ENCODE measurements around the gene MPP7. TPM values are rescaled to one million over a fixed set of nuclear protein-coding genes. Genes with fewer than 3 reads are reported as not detected.

MPP7 gene
- total RNA-seq, 1 donor from 2014 or later, result 14.0 TPM

- DNase-seq, result no peak
These were observed 36.2 kb downstream of the MPP7 start for GRCh38 chr10:28266449-28267224.

GRCh38 chr10:28263136-28263857 is 39.6 kb downstream of the MPP7 start:
- DNase-seq, result peak; percentile 35

- no peak for DNase-seq
These were observed 46.1 kb downstream of the MPP7 start for GRCh38 chr10:28256776-28257175.

- DNase-seq, result peak; percentile 5
These were observed 48.4 kb downstream of the MPP7 start for GRCh38 chr10:28254290-28254985.

- DNase-seq, result no peak
These were observed 49.6 kb downstream of the MPP7 start for GRCh38 chr10:28253169-28253785.

Small RNA genes within 50 kb of the gene (small RNA-seq; reads per million reads assigned to genes)
- gene MIR8086 (ENCODE audit: low replicate concordance), result not detected

Other genes with a start within 250 kb of the MPP7 start
- gene WAC, start 230.1 kb upstream of the MPP7 start, total RNA-seq, result 97.9 TPM

Measured in tongue (tissue), 3 donors.